NCI-H1436 (cell line): ENCODE data around the gene ZNF684.
"Not testable (repeated sequence)": the region's sequence is repeated elsewhere in the genome, so short reads cannot be mapped to it uniquely, and the experiment has no call there.

Experiments used
- DNase-seq: peaks from one replicate; lab custom pipeline; 2025; lab: John Stamatoyannopoulos, UW

Gene ZNF684

DNA sequence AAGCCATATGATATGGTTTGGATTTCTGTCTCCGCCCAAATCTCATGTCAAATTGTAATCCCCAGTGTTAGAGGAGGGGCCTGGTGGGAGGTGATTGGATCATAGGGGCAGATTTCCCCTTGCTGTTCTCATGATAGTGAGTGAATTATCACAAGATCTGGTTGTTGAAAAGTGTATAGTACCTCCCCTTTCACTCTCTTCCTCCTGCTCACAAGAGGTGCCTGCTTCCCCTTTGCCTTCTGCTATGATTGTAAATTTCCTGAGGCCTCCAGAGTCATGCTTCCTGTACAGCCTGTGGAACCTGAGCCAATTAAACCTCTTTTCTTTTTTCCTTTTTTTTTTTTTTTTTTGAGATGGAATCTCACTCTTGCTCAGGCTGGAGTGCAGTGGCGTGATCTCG lies 43.4 kb downstream of the ZNF684 start:
- not testable (repeated sequence) for DNase-seq

DNA sequence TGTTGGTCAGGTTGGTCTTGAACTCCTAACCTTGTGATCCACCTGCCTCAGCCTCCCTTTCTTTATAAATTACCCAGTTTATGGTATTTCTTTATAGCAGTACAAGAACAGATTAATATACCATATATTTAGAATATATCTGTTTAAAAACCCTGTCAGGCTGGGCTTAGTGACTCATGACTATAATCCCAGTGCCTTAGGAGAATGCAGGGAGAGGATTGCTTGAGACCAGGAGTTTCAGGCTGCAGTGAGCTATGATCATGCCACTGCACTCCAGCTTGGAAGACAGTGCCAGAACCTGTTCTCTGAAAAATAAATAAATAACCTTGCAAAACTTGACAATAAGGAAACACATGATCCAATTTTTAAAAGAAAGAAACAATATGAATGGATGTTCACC lies 43.9 kb downstream of the ZNF684 start:
- DNase-seq, result no peak

DNA sequence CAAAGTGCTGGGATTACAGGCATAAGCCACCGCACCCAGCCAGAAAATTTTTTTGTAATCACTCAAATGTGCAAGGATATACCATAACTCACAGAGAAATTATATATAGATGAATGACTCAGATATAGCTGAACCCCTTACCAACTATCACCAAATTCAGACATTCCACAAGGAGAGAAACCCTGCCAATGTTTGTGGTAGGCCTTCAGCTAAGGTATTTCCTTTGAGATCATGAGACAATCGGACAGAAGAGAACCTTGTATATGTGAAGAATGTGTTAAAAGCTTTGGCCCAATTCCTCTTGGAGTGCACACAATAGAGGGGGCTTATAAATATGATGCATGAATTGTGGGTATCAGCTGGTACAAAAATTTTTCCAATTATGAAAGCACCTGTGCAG lies 50.7 kb downstream of the ZNF684 start:
- DNase-seq, result no peak

DNA sequence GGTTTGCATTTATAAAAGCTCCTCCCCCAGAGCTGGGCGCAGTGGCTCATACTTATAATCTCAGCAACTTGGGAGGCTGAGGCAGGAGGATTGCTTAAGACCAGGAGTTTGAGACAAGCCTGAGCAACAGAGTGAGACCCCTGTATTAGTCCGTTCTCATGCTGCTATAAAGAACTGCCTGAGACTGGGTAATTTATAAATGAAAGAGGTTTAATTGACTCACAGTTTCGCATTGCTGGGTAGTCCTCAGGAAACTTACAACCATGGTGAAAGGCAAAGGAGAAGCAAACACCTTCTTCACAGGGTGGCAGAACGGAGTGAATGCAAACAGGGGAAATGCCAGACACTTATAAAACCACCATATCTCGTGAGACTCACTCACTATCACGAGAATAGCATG lies 52.5 kb downstream of the ZNF684 start:
- DNase-seq, result no peak

DNA sequence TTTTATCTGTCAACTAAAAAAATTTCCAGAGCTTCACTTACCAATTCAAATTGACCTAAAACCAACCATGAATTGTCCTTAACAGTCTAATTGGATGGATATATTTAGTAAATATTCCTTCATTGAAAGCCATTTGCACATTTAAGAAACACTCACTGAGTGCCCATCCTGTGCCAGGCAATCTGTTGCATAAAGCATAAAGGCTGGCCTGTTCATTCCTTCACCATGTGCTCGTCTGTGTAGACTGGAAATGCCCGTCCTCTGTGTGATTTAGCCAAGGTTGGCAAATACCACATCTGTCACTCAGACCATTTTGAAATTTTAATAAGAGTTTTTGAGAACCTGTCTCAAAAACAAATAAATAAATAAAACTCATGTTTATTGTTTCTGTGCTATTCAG lies 57.1 kb downstream of the ZNF684 start:
- DNase-seq, result no peak

DNA sequence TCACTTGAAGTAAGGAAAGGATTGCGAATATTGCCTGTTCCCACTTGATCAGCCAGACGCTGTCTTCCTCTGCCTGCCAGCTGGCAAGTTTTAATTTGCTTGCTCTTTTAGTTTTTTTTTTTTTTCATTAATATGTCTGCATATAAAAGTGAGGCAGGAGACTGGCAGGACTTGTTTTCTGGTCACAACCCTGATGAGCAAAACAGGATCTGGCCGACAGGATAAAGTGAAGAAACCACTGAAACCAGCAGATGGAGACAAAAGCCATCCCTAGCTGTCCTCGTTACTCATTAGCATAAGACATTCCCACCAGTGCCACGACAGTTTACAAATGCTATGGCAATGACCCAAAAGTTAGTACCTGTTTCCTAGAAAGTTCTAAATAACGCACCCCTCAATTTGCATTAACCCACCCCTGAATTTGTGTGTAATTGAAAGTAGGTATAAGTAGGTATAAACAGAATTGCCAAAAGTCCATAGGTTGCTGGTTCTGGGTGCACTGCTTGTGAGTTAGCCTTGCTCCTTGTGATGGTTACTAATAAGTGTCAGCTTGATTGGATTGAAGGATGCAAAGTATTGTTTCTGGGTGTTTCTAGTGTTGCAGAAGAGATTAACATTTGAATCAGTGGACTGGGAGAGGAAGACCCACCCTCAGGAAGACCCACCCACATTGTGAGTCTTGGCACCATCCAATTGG lies 60.8 kb downstream of the ZNF684 start:
- peak; percentile 16 for DNase-seq

DNA sequence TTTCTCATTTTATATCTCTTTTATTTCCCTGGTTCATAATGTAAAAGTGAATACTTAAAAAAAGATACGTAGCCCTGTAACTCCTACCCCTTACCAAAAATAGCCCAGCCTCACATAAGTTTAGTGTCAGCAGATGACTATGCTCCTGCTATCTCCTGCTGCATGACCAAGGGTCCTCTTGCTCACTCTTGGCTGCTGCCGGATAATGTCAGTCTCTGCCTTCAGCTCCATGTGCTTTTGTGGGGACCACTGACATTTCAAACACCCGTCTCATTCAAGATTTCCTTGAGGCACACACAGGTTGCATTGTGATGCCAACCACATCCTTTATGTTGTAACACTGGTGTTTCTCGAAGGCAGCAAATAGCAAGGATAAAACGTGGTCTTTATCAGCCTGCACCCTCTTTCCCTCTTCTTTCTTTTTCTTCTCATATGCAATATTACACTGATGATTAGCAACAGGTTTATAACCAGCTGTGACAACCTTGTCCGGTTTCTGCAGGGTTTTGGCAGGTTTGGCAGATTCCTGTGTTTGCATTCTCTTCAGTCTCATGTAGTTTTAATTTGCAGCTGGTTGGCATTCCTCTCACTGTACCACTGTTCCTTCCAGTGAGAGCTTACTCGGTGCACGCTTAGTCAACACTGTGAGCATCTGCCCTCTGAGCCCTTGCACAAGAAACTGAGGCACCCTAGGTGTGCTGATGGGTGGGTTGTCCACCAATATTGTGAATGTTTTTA lies 62.2 kb downstream of the ZNF684 start:
- no peak for DNase-seq

DNA sequence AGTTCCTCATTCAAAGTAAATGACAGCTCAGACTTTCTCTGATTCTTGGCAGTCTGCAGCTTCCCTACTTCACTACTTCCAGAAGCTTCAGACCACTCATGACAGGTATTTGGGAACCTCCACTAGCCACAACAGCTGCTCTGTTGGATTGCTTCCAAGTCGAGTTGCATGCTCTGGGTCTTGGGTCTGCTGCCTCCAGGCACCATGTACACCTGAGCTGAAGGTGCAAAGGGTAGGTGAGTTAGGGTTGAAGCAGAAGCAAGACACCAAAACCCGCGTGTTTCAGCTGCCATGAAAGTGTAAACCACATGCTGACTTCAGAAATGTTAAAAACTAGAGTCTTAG lies 62.7 kb downstream of the ZNF684 start:
- DNase-seq, result no peak

DNA sequence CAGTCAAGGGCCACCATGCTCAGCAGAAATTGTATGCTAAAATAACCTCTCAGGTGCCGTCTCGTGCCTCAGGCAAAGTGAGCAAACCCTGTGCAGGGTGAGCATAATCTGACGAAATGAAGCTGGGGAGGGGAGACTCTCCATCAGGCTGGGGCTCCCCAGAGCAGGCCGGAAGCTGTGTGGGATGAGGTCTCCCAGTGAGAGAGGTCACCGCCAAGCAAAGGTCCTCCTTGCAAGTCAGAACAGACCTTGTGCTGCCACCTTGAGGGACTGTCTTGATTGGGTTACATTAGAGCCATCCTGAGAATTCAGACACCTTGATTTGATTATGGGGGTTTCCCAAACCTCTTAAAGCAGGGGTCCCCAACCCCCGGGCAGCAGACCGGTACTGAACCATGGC lies 64.2 kb downstream of the ZNF684 start:
- DNase-seq, result no peak
